ENCODE results near the gene ITGA2B.
"Not testable (repeated sequence)": the region's sequence is repeated elsewhere in the genome, so short reads cannot be mapped to it uniquely, and the experiment has no call there.

ITGA2B gene

DNA sequence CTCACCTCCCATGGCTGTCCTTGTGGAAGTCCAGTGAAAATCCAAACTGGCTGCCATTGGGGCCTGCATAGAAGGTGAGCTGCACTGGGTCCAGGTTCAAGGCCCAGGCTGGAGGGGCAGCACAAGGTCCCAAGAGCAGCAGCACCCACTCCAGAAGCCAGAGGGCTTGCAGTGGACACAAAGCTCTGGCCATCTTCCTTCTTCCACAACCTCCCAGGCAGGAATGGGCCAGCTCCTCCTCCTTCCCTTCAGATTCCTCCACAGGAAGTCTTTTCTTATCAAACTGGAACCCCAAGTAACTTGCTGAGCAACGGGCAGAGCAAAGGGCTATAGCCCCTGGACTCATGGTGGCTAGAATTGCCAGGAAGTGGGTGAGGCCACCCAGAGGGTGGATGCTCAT, at the start of gene ITGA2B:
ITGA2B (minus strand) TSS at position 369 of the 400 bp plus-strand sequence; CDS start at position 193, 176 bp downstream.
- DNase-seq (ENCODE audit: low read depth, low spot score), result no peak

DNA sequence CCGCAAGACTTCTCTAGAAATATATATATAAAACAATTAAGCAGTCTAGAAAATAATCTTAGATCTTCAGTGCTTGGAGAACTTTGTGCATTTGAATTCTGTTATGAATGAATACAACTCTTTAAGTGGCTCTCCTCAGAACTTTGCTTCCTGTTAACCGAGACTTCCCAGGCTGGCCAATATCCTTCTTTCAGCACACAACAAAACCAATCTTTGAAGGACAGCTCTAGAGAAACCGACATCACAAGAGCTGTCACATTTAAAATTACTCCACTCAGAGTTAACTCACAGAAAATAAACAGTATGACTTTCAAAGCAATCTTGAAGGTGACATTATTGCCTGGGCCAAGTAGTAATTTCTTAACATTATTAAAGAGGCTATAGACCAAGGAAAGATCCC, 49.7 kb upstream of the ITGA2B start:
- no peak for DNase-seq (ENCODE audit: low read depth, low spot score)

DNA sequence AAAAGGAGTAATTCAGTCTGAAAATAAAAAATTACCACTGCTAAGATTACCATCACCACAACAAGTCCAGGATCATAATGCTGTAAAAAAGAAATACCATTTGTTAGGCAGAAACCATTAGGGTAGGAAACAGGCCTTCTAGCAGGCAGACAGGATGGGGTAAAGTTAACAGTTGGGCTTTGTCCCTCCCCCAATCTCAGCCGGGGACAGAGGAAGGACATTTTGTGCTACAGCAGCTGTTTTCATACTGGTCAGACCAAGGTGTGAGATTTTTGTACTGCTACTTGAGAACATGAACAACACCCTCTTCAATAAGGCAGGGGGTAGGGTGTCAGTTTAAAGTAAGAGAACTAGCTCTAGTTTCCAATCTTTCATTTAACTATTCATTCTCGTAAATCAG, 49.2 kb upstream of the ITGA2B start:
- peak; percentile 25 for DNase-seq (ENCODE audit: low read depth, low spot score)

DNA sequence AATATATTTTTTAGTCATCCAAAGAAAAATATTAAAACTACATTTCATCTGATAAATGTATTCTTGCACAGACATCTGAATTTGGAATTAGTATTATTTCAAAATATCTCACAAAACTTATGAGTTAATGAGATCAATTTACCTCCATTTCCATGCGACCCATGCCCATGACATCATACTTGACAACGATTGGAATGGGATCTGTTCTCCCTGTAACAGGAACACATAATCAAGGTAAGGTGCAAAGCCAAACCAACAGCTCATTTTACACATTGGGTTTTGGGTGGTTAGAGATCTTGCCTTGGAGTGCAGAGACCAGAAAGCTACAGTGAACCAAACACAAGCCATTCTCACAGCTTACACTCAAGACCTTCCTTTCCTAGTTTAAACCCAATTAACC, 46.9 kb upstream of the ITGA2B start:
- no peak for DNase-seq (ENCODE audit: low read depth, low spot score)

DNA sequence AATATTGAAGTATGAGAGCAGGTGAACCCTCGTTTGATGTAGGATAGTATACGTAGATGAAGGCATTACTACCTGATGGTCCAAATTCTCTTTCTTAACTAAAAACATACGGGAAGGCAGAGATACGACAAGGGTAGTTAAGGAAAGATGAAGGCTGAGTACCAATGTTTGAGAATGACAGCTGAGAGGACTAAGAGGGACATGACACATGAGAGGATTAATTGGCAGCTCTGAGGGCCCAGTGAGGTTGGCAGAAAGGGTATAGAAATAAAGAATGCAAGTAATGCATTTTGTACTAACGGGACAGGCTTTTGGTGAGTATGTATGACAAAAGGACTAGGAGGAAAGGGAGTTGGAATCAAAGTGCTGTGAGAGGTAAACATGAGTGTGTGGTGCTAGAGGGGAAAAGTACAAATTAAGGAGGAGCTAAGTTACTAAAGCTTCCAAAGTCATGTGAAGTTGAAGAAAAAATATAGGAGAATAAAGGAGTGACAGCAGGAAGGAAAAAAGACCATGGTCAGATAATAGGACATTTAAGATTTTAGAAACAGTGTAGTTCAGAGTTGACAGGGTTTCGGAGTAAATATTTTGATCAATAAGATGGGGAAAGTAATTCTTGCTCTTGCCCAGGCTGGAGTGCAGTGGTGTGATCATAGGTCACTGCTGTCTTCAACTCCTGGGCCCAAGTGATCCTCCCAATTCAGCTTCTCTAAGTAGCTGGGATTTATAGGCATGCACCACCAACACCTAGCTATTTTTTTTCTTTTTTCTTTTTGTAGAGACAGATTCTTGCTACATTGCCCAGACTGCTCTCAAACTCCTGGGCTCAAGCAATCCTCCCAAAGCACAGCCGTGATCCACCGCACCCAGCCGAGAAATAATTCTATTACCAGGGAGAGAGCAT, 43.1 kb upstream of the ITGA2B start:
- no peak for DNase-seq (ENCODE audit: low read depth, low spot score)

DNA sequence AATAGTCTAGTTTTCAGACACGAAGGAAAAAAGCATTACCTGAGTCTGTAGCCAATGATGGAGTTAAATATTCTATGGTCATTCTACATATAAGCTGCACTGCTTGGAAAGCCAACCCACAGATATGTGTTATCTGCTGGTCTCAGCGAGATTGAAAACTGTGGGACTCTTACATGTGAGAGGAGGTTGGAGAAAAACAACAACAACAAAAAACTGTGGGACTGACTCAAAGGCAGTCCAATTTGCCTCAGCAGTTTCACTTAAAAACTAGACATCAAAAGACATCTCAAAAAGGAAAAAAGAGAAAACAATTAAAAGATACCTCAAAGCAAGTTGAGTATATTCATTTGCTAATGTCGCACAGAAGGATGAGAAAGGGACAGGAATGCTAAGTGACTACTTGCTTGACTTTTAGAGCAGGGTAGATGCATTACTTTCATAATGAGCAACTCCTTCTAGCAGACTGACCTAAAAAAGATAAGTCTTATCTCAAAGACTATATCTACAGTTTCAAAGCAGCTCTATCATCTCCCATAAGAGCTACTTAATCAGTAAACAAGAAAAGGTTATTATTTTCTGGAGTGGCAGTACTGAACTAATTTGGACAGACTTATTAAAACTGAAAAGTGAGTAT, 35.5 kb upstream of the ITGA2B start:
- DNase-seq (ENCODE audit: low read depth, low spot score), result no peak

DNA sequence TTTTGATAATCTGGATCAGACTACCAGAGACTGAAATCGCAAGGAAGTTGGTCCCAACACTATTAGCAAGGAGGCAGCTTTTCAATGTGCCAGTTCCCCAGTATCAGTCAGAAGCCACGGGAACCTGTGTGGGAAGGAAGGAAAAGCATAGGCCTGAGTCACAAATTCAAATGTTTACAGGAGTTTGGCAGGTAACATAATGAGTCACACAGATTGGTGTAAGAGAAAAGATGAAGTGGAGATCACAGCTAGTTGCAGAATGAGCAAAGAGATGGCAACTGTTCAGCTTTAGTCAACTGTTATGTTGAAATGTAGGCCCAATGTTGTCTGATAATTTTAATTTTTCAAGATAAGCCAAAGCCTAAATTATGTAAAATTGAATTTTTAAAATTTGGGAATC, 28.1 kb upstream of the ITGA2B start:
- no peak for DNase-seq (ENCODE audit: low read depth, low spot score)

DNA sequence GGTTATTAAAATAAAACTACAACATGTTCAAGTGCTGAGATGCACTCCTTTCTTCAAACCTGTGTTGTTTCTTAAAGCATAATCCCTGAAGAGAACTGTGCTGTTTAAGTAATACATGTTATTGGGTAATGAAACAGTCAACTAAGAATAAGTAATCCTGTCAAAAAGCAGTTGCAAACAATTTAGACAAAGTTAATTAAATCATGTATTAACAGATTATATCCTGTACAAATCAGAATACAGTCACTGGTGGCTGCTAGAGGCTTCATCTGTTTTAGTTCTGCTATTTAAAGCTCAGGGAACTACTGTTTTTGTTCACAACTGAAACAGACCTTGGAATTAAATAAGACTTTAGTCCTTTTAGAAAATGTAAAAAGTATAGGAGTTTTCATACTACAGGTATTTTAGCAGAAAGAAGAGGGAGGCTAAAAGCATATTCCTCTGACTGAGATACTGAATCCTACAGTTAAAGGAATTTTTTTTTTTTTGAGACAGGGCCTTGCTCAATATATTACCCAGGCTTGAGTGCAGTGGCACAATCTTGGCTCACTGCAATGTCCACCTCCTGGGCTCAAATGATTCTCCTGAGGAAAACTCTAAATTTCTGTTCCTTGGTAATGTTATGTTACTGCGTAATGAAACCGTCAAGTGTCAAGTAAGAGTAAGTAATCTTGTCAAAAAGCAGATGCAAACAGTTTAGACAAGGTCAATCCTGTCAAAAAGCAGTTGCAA, 27.3 kb upstream of the ITGA2B start:
- no peak for DNase-seq (ENCODE audit: low read depth, low spot score)

DNA sequence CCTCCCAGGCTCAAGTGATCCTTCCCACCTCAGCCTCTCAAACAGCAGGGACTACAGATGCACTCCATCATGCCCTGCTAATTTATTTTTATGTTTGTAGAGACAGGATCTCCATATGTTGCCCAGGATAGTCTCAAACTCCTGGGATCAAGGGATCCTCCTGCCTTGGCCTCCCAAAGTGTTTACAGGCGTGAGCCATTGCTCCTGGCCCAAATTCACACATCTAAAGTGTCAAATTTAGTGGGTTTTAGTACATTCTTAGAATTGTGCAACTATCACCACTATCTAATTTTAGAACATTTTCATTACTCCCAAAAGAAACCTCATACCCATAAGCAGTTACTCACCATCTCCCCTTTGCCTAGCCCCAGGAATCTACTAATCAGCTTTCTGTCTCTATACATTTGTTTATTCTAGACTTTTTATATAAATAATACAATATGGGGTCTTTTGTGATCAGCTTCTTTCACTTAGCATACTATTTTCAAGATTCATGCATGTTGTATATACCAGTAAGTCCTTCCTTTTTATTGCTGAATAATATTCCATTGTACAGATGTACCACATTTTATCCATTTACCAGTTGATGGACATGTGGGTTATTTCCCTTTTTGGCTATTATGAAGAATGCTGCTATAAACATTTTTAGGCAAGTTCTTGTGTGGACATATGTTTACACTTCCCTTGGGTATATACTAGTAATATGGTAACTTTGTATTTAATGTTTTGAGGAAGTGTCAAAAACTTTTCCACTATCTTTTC, 25.1 kb upstream of the ITGA2B start:
- DNase-seq (ENCODE audit: low read depth, low spot score), result no peak

DNA sequence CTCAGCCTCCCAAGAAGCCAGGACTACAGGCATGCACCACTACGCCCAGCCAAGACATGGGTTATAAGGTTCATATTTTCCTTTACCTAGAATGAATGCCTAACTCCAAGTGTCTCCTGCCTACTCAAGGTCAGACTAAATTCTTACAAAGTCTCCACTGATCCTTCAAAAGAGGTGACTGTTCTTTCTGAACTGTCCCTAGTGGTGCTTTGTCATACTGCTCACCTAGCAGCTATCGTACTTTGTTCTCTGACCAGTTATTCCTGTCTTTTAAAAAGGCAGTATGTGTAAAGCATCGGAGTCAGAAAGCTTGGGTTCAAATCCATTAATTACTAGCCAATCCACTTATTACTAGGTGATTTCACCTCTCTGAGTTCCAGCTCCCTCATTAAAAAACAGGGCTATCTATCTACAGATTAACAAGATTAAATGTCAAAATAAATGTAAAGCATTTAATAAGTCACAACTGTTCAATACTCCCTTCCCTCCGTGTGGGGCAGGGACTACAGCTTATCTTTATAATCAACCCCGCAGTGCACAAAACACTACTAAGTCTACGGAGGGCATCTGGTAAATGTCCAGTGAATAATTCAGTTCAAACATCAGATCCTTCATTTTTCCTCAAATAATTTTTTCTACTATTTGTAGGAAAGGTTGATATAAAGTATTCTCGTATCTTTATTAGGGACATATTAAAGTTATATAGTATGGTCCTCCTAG, 20.0 kb upstream of the ITGA2B start:
- no peak for DNase-seq (ENCODE audit: low read depth, low spot score)

DNA sequence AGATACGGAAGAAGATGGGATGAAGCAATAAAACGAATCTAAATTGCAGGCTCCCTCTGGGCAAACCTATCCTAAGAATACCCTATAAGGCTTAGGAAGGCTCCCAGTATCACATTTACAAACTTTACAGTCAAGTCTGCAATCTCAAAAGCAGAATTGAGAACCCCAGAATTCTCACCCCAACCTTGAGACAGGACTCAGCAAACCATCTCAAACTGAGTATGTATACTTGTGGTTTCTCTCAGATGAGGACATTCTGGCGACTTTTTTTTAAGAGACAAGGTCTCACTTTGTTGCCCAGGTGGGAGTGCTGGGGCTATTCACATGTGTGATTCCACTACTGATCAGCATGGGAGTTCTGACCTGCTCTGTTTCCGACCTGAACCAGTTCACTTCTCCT, 19.3 kb upstream of the ITGA2B start:
- DNase-seq (ENCODE audit: low read depth, low spot score), result no peak

DNA sequence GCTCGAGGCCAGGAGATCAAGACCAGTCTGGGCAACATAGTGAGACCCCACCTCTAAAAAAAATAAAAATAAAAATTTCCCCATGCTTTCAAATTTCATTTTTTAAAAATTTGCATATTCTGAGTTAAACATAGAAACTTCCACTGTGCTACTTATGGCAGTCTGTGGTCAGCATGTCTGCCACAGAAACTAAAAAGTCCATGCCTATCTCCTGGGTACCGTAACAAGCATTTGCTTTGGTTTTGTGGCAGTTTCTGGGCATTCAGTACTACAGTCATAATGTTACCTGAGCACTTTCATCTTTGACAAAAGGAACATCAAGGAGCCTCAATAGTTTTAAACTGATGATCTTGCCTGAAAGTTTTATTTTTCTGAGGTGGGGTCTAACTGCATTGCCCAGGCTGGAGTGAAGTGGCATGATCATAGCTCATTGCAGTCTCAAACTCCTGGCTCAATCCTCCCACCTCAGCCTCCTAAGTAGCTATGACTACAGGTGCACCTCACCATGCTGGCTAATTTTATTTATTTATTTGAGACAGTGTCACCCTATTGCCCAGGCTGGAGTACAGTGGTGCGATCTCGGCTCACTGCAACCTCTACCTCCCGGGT, 13.2 kb upstream of the ITGA2B start:
- no peak for DNase-seq (ENCODE audit: low read depth, low spot score)

DNA sequence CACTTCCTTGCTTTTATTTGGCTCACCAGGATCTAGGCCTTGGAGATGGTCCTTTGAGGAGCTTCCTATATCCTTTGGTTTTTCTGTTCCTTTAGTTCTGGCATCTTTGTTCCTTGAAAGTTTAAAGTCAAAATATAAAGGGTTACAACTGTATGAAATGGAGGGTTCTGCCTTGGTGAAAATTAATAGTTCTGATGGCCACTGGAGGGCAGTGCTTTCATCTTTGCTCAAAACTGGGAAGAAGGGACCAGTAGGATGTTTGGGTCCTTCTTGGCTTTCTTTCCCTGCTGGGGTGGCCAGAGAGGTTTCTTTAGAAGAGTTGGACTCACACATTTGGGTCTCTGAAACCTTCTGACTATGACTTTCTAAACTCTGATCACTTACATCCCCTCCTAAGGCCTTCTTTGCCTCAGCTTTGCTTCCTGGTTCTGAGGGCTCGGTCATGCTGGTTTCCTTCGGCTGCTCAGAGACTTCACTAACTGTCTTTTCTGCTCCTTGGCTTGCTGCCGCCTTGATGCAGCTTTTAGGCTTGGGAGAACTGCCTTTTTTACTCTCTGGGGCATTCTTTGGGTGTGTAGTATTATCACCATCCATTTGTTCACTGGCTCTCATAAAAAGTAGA, 10.9 kb upstream of the ITGA2B start:
- no peak for DNase-seq (ENCODE audit: low read depth, low spot score)

DNA sequence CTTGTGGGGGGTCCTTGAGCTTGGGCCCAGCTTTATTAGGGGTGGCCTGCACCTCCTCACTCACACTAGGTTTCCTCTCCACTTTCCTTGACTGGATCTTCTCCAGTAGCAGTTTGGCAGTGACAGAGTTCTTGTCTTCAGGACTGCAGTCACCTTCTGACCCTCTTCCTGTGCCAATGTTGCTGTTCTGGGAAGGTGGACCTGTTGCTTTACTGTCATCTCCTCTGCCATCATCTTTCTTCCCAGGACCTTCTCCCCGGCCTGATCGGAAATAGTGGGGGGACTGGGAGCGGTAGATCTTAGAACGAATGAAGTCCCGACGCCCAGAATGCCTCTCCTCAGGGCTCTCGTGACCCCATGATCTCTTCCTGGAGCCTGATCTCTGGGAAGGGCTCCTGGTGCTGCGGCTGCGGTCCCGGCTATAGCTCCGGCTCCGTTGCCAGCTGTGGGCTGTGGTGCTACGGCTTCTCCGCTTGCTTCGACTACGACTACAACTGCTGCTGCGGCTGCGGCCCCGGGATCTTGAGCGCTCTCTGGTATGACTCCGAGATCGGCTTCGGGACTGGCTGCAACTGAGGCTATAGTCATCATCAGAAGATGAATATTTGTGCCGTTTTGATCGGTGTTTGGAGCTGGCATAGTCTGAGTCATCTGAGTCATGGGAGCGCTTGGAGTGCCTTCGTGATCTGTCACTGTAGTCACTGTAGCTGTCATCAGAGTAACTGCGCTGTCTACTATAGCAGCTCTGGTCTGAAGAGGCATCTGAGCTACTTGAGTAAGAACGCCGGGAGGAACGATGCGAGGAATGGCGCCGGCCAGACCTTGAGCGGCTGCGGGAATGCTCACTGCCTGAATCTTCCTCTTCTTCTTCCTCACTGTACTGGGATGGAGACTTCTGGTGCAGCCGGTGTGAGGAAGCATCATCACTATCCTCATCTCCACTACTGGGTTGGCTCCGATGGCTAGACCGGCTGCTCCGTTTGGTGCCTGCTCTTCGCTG, 9.5 kb upstream of the ITGA2B start:
- DNase-seq (ENCODE audit: low read depth, low spot score), result no peak

DNA sequence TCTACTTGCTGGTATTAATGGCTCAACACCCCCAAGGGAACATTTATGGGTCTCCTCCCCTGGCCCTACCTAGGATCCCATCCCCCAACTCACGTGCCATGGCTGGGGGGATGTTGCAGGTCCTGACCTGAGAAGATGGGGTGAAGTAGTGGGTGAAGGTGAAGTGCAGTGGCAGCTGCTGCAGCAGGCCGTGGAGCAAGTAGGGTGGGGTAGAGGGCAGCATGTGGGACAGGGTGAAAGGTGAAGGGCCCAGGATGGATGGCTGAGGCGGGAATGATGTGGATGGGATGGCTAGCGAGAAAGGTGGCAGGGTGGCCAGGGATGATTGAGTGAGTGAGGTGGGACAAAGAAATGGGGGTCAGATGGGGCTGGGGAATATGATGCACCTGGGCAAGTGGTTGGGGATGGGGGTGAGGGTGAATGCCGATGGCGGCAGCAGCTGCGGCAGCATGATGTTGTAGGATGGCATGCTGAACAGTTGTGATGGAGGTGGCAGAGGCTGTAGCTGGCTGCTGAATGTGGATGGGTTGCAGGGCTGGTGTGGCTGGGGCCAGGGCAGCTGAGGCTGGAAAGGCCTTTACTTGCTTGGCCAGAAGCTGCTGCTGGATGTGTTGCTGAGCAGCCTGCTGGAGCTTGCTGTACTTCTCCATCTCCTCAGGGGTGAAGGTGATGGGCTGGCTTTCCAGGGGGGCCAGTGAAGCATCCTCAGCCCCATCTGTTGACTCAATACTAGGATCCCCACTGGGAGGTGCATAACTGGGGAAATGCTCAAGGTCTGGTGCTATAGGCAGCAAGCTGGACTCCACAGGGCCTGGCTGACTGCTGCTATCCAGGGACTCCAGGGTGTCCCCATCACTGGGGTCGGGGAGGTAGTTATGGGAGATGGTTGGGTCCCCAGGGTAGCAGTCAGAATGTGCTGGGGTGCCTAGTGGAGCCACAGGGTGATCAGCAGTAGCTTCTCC, 8.3 kb upstream of the ITGA2B start:
- no peak for DNase-seq (ENCODE audit: low read depth, low spot score)

DNA sequence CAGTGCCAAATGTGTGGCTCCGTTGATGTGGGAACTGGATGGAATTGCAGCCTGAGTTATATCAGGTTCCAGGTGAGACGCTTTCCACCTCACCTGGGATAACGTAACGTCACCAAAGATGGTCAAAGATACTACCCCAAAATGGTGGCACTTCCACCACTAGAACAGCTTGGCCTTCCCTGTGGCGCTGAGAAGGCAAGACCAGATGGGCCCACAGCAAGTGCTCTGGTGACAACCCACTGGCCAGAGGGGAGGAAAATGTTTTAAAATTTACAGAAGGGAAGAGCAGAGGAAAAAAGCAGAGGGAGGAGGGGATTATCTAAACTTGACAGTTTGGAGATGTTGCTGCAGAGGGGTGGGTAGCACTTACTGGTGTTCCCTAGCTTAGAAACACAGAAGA, 7.5 kb upstream of the ITGA2B start:
- no peak for DNase-seq (ENCODE audit: low read depth, low spot score)

DNA sequence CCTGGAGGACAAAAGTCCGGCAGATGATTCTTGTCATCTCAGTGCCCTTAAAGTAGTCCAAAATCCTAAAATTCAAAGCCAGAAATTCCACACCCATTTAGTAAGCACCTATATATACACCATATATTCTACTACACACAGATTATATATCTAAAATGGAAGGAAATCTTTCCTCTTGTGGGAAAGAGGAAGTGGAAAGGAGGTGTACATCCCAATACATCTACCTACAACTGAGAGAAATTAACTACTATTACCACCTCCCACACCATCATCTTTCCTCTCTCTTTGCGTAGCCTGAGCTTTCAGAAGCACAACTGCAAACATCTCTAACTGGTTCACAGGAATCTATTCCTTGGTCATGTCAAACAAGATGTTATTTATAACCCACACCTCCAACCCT, 5.4 kb upstream of the ITGA2B start:
- DNase-seq (ENCODE audit: low read depth, low spot score), result no peak

DNA sequence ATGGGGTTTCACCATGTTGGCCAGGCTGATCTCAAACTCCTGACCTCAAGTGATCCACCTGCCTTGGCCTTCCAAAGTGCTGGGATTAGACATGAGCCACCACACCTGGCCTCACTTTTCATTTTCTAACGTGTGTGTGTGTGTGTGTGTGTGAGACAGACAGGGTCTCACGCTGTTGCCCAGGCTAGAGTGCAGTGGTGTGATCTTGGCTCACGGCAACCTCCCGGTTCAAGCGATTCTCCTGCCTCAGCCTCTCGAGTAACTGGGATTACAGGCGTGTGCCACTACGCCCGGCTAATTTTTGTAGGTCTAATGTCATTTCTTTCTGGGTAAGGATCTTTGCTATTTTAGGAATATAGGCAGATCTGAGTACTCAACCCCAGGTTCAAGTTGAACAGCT, 4.7 kb upstream of the ITGA2B start:
- not testable (repeated sequence) for DNase-seq (ENCODE audit: low read depth, low spot score)
